GM12875 (cell line): ENCODE data around the gene STRA8.
A peak's percentile ranks its signal among the peaks of the same experiment; 100 is the strongest.

ENCODE experiments used
- H3K4me3 ChIP-seq: one replicate; pipeline ENCODE4 v1.5.1; 2011; ENCODE audit warnings: low read depth, low read length, control low read depth
- CTCF ChIP-seq: IDR thresholded peaks from 2 replicates; pipeline ENCODE4 v1.5.1; 2011; ENCODE audit warnings: low read depth, mild to moderate bottlenecking, control low read depth, inconsistent platforms, low read length, moderate library complexity, borderline replicate concordance; ENCODE audit not compliant: insufficient read depth

The STRA8 gene

GRCh38 chr7:135275971-135276580, 42.4 kb downstream of the STRA8 start:
- no peak overlapping the region for H3K4me3 ChIP-seq
- no peak for TF ChIP-seq CTCF

- TF ChIP-seq CTCF = no peak
- H3K4me3 ChIP-seq = no peak overlapping the region
Observed at GRCh38 chr7:135277161-135277560, 43.5 kb downstream of the STRA8 start.

- no peak overlapping the region for H3K4me3 ChIP-seq
- TF ChIP-seq CTCF = peak; percentile 90
Observed at GRCh38 chr7:135281363-135281949, 47.8 kb downstream of the STRA8 start.

DNA sequence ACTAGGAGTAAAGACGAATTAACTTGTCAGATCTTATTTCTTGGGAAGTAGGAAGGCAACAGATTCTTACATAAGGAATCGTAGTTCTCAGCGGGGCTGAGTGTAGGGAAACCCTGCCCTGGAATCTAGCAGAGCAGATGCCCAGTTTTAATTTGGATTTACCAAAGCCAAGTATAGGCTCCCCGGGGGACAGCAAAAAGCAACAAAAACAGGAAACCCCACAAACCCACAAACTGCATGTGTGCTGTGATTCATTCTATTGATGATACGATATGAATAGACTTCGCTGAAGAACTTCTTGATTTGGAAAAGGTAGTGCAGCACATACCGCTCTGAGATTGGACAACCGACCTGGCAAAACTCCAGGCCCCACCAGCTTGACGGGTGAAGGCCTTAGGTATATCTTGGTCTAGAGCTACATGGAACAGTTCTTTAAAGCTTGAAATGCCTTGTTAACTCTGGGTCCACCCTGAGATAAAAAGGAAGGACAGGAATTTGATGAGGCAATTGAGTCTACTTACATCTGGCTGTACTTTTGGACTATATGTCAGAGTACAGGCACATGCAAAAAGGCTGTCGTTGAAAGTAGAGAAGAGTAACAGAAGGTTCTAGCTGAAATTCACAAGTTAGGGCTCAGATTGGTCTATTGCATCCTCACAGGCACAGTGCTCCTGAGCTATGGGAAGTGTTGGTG, 49.1 kb downstream of the STRA8 start:
- TF ChIP-seq CTCF = no peak
- no peak overlapping the region for H3K4me3 ChIP-seq

DNA sequence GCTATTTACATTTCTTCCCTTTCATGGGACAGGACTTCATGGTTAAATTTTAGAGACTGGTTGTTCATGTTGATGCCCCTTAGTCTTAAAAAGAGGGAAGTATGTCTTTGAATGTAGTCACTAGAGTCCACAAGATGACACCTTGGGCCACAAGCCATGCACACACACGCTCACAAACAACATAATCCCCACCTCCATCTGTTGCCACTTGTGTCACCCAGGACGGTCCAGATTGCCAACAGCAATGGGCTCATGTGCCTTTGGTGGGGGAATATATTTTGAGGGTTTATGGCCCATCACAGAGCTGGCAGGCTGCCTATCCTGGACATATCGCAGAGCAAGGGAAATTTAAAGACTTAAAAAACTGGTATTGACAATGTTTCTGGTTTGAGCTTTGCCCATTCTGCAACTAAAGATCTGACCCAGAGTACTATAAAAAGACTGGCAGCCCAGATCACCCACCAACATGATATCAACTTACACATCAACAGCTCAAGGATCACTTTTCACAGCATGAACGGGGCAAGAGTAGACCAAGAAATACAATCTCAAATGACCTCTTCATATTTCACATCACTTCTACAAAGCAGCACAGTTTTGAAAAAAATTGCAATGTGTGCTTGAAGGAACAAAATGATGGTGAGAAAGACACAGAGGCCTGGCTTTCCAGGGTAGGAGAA, 50.5 kb downstream of the STRA8 start:
- no peak overlapping the region for H3K4me3 ChIP-seq
- no peak for TF ChIP-seq CTCF

- no peak for TF ChIP-seq CTCF
- H3K4me3 ChIP-seq = no peak overlapping the region
Observed at GRCh38 chr7:135285547-135286233, 52.1 kb downstream of the STRA8 start.
